Liver (tissue), 9 donors: Measurements from ENCODE around the gene CACNA1A. TPM values are rescaled to one million over a fixed set of nuclear protein-coding genes. Genes with fewer than 3 reads are reported as not detected.

Experiments
- DNase-seq: peaks from one replicate; pipeline ENCODE4 v3.0.0-alpha.2; 2017; ENCODE audit warnings: low spot score
- H3K27ac ChIP-seq, 2 donors: one replicate each; pipeline ENCODE4 v1.7.0; 2013; ENCODE audit warnings: inconsistent platforms in 2 of 2, low read length in 2 of 2, control low read depth in 1 of 2, low read depth in 1 of 2, mild to moderate bottlenecking in 1 of 2
- H3K27me3 ChIP-seq, 4 donors: one replicate each; pipeline versions ENCODE4 v1.6.1 to v1.7.0; 2013; ENCODE audit warnings: low read length in 3 of 4, inconsistent platforms in 1 of 4, mild to moderate bottlenecking in 1 of 4, moderate library complexity in 1 of 4; ENCODE audit not compliant: control insufficient read depth in 4 of 4, insufficient read depth in 4 of 4
- H3K36me3 ChIP-seq, 4 donors: one replicate each; pipeline versions ENCODE4 v1.6.1 to v1.7.0; 2013; ENCODE audit warnings: low read length in 3 of 4, mild to moderate bottlenecking in 3 of 4, low read depth in 1 of 4, moderate library complexity in 1 of 4; ENCODE audit not compliant: control insufficient read depth in 4 of 4, insufficient read depth in 3 of 4
- H3K4me1 ChIP-seq, 4 donors: one replicate each; pipeline versions ENCODE4 v1.6.1 to v1.7.0; 2013; ENCODE audit warnings: low read length in 3 of 4, mild to moderate bottlenecking in 3 of 4, moderate library complexity in 1 of 4; ENCODE audit not compliant: control insufficient read depth in 4 of 4, insufficient read depth in 4 of 4
- H3K4me3 ChIP-seq, 3 donors: one replicate each; pipeline versions ENCODE4 v1.6.1 to v1.7.0; 2013; ENCODE audit warnings: low read length in 3 of 3, control low read depth in 1 of 3, low read depth in 1 of 3, mild to moderate bottlenecking in 1 of 3
- H3K9ac ChIP-seq, 2 donors: one replicate each; pipeline ENCODE4 v1.7.0; 2013; ENCODE audit warnings: low read length in 2 of 2, mild to moderate bottlenecking in 2 of 2, moderate library complexity in 2 of 2, control low read depth in 1 of 2, low read depth in 1 of 2
- H3K9me3 ChIP-seq, 4 donors: one replicate each; pipeline versions ENCODE4 v1.6.1 to v1.7.0; 2013; ENCODE audit warnings: low read length in 3 of 4; ENCODE audit not compliant: control insufficient read depth in 4 of 4
- CTCF ChIP-seq: fragments of 150-350 bp; IDR thresholded peaks from 2 replicates; pipeline ENCODE4 v1.5.1; 2017; ENCODE audit warnings: improper control_type of control experiment, low read depth, low read length; ENCODE audit not compliant: missing input control
- FOXA2 ChIP-seq: IDR thresholded peaks from 2 replicates; pipeline ENCODE4 v1.6.1; 2016; ENCODE audit warnings: antibody characterized with exemption
- GABPA ChIP-seq, 2 donors: IDR thresholded peaks in 1 of 2; conservative IDR thresholded peaks in 1 of 2; 2 replicates each; pipeline ENCODE4 v1.6.1; 2016; ENCODE audit warnings: antibody characterized with exemption in 2 of 2, mild to moderate bottlenecking in 1 of 2, moderate library complexity in 1 of 2
- HNF4A ChIP-seq, 2 donors: conservative IDR thresholded peaks; 2 replicates each; pipeline ENCODE4 v1.6.1; 2016; ENCODE audit warnings: antibody characterized with exemption in 2 of 2, mild to moderate bottlenecking in 2 of 2
- HNF4G ChIP-seq: IDR thresholded peaks from 2 replicates; pipeline ENCODE4 v1.6.1; 2016; ENCODE audit warnings: antibody characterized with exemption
- MAX ChIP-seq: IDR thresholded peaks from 2 replicates; pipeline ENCODE4 v1.6.1; 2016; ENCODE audit warnings: antibody characterized with exemption
- RAD21 ChIP-seq, 2 donors: IDR thresholded peaks; 2 replicates each; pipeline ENCODE4 v1.6.1; 2016; ENCODE audit warnings: antibody characterized with exemption in 2 of 2, mild to moderate bottlenecking in 2 of 2
- REST ChIP-seq: IDR thresholded peaks from 2 replicates; pipeline ENCODE4 v1.6.1; 2016; ENCODE audit warnings: antibody characterized with exemption, mild to moderate bottlenecking
- RXRA ChIP-seq, 2 donors: IDR thresholded peaks; 2 replicates each; pipeline ENCODE4 v1.6.1; 2017 to 2018; ENCODE audit warnings: antibody characterized with exemption in 2 of 2, mild to moderate bottlenecking in 1 of 2
- SP1 ChIP-seq: IDR thresholded peaks from 2 replicates; pipeline ENCODE4 v1.6.1; 2018; ENCODE audit warnings: antibody characterized with exemption, mild to moderate bottlenecking
- TAF1 ChIP-seq: conservative IDR thresholded peaks from 2 replicates; pipeline ENCODE4 v1.6.1; 2016; ENCODE audit warnings: antibody characterized with exemption, mild to moderate bottlenecking
- YY1 ChIP-seq: IDR thresholded peaks from 2 replicates; pipeline ENCODE4 v1.6.1; 2016; ENCODE audit warnings: antibody characterized with exemption, mild to moderate bottlenecking
- WGBS: extraction: QIAGEN DNeasy Blood & Tissue Kit; methylation state at CpG from one replicate; pipeline ENCODE4 v1.1.7; 2013; 5-methylcytosine and 5-hydroxymethylcytosine counted together
- polyA plus RNA-seq, 2 donors: library from polyadenylated mRNA; stranded (reverse) in 1 of 2; unstranded in 1 of 2; fragments of 200-250 nt in 1 of 2; fragments of >200 nt in 1 of 2; fragmentation: Nextera tagmentation in 1 of 2; extraction: Ambion mirVana in 1 of 2; gene quantifications; one replicate each; pipeline versions ENCODE4 v1.2.1 to v1.2.3, GENCODE V29; 2013 to 2015
- total RNA-seq, 2 donors: library from RNA; depleted of rRNA; stranded (reverse); fragments of >200 nt; gene quantifications; one replicate each; pipeline ENCODE4 v1.2.3, GENCODE V29; 2014
- donor health status: healthy.
- donor health status: healthy.
- donor health status: healthy.
- donor health status: healthy.
- donor health status: healthy.

The CACNA1A gene
- total and polyA plus RNA-seq, 4 donors, result 0.09 to 0.17 (median 0.17) TPM; not detected in 1

- Histone ChIP-seq H3K36me3 (no peaks in the 10 kb centered on the region), H3K27me3 (peaks cover 0 to 1% (median 0%) of the 10 kb centered on the region in 4 donors), H3K4me3 (no peak overlapping the region), H3K4me1 (no peaks in the 10 kb centered on the region), H3K9me3 (peaks cover 0 to 5% (median 3%) of the 10 kb centered on the region in 4 donors), H3K9ac (no peak overlapping the region), H3K27ac (no peak overlapping the region)
- 87% methylated on average over 1 of the region's 1 CpG for WGBS
- DNase-seq, result no peak
- TF ChIP-seq REST (no peak), HNF4G (no peak), RXRA (IDR thresholded peaks at IDR 0.05) (no peak), FOXA2 (no peak)
These were observed 18.3 kb downstream of the CACNA1A start for GRCh38 chr19:13487985-13488384.

- Histone ChIP-seq H3K36me3 (no peaks in the 10 kb centered on the region), H3K4me1 (no peaks in the 10 kb centered on the region), H3K9me3 (peaks cover 0 to 7% (median 4%) of the 10 kb centered on the region in 4 donors), H3K4me3 (no peak overlapping the region), H3K27me3 (no peaks in the 10 kb centered on the region), H3K27ac (no peak overlapping the region), H3K9ac (no peak overlapping the region)
- no peak for DNase-seq
- TF ChIP-seq RXRA (IDR thresholded peaks at IDR 0.05) (no peak), TAF1 (no peak), MAX (no peak), RAD21 (IDR thresholded peaks at IDR 0.05) (no peak), YY1 (no peak), GABPA (IDR thresholded peaks at IDR 0.05 in 1 of 2, conservative IDR thresholded peaks at IDR 0.05 in 1 of 2) (no peak), HNF4A (conservative IDR thresholded peaks at IDR 0.05) (no peak), SP1 (no peak), REST (no peak), CTCF (no peak)
- 87% methylated on average over 1 of the region's 1 CpG for WGBS
These were observed 22.1 kb downstream of the CACNA1A start for GRCh38 chr19:13484166-13484565.
